ENCODE results near the gene SMC5.

Gene SMC5

GRCh38 chr9:70258692-70259511 lies at the start of gene SMC5:
TSS of gene SMC5 (plus strand) at chr9:70258978. CDS start at chr9:70259079, 101 bp downstream.
- ChIA-PET CTCF (interaction anchor here (0.5 kb wide), 1 partner anchor 124 kb away, joined by 3 read pairs; no protein-coding TSS in a partner anchor), POLR2A (ENCODE audit: low non-redundant PET) (interaction anchor here (0.7 kb wide), 1 partner anchor 115 kb away, joined by 5 read pairs; no protein-coding TSS in a partner anchor)
- no peak for TF ChIP-seq CTCF (conservative IDR thresholded peaks at IDR 0.05; ENCODE audit: low read depth)
- H3K27ac ChIP-seq: peak within 1 kb of the TSS; percentile 94
- DNase-seq (ENCODE audit: low spot score): peak; percentile 89

- ChIA-PET CTCF (no interaction called here), POLR2A (ENCODE audit: low non-redundant PET) (no interaction called here)
- no peak for DNase-seq (ENCODE audit: low spot score)
- no peak for TF ChIP-seq CTCF (conservative IDR thresholded peaks at IDR 0.05; ENCODE audit: low read depth)
- H3K27ac ChIP-seq: no peak overlapping the region
Measured at GRCh38 chr9:70217029-70217428, 41.7 kb upstream of the SMC5 start.

- TF ChIP-seq CTCF (conservative IDR thresholded peaks at IDR 0.05; ENCODE audit: low read depth): no peak
- H3K27ac ChIP-seq: no peak overlapping the region
- CTCF ChIA-PET: interaction anchor here (1.5 kb wide), 1 partner anchor 105 kb away, joined by 7 read pairs; no protein-coding TSS in a partner anchor
- DNase-seq (ENCODE audit: low spot score): no peak
- POLR2A ChIA-PET (ENCODE audit: low non-redundant PET): no interaction called here
Measured at GRCh38 chr9:70218767-70219166, 40.0 kb upstream of the SMC5 start.

GRCh38 chr9:70220216-70220615 lies 38.6 kb upstream of the SMC5 start:
- CTCF ChIA-PET: interaction anchor here (0.6 kb wide), 1 partner anchor 9 kb away, joined by 3 read pairs; no protein-coding TSS in a partner anchor
- no peak for TF ChIP-seq CTCF (conservative IDR thresholded peaks at IDR 0.05; ENCODE audit: low read depth)
- POLR2A ChIA-PET (ENCODE audit: low non-redundant PET): no interaction called here

GRCh38 chr9:70222354-70222753 lies 36.4 kb upstream of the SMC5 start:
- POLR2A ChIA-PET (ENCODE audit: low non-redundant PET): no interaction called here
- CTCF ChIA-PET: interaction anchor here (1.0 kb wide), 1 partner anchor 33 kb away, joined by 3 read pairs; no protein-coding TSS in a partner anchor
- H3K27ac ChIP-seq: no peak overlapping the region
- TF ChIP-seq CTCF (conservative IDR thresholded peaks at IDR 0.05; ENCODE audit: low read depth): no peak
- no peak for DNase-seq (ENCODE audit: low spot score)

More at GRCh38 chr9:70220216-70220615, 38.6 kb upstream of the SMC5 start:
- H3K27ac ChIP-seq: no peak overlapping the region
- no peak for DNase-seq (ENCODE audit: low spot score)

GRCh38 chr9:70228118-70228517 lies 30.7 kb upstream of the SMC5 start:
- CTCF ChIA-PET: interaction anchor here (1.2 to 2.3 kb wide), 2 partner anchors 114 to 257 kb away, joined by 3 to 13 read pairs; no protein-coding TSS in a partner anchor

More at GRCh38 chr9:70228118-70228517, 30.7 kb upstream of the SMC5 start:
- POLR2A ChIA-PET (ENCODE audit: low non-redundant PET): no interaction called here
- no peak for TF ChIP-seq CTCF (conservative IDR thresholded peaks at IDR 0.05; ENCODE audit: low read depth)
- no peak overlapping the region for H3K27ac ChIP-seq
- no peak for DNase-seq (ENCODE audit: low spot score)

Data from RWPE1 (cell line).